DMS79 treated with DMSO at 0.1 percent for 48 hours (cell line): Measurements from ENCODE around the gene SLC25A20.
A peak's percentile ranks its signal among the peaks of the same experiment; 100 is the strongest.
"Not testable (repeated sequence)": the region's sequence is repeated elsewhere in the genome, so short reads cannot be mapped to it uniquely, and the experiment has no call there.

Experiments
- DNase-seq: peaks from one replicate; lab custom pipeline; 2025; lab: John Stamatoyannopoulos, UW

The SLC25A20 gene

GRCh38 chr3:48898383-48899234 lies at the start of gene SLC25A20:
Gene SLC25A20, minus strand, starts transcription at chr3:48898882. Its CDS starts 88 bp downstream, at chr3:48898794.
- DNase-seq: peak; percentile 48

GRCh38 chr3:48945891-48946549 lies 47.3 kb upstream of the SLC25A20 start:
- no peak for DNase-seq

- DNase-seq: no peak
Observed at GRCh38 chr3:48945432-48945831, 46.8 kb upstream of the SLC25A20 start.

GRCh38 chr3:48938689-48939088 lies 40.0 kb upstream of the SLC25A20 start:
- no peak for DNase-seq

GRCh38 chr3:48938156-48938555 lies 39.5 kb upstream of the SLC25A20 start:
- DNase-seq: no peak

GRCh38 chr3:48935530-48935929 lies 36.8 kb upstream of the SLC25A20 start:
- DNase-seq: no peak

GRCh38 chr3:48934333-48934991 lies 35.8 kb upstream of the SLC25A20 start:
- DNase-seq: no peak

- DNase-seq: no peak
Observed at GRCh38 chr3:48931944-48932580, 33.4 kb upstream of the SLC25A20 start.

- no peak for DNase-seq
Observed at GRCh38 chr3:48930590-48930989, 31.9 kb upstream of the SLC25A20 start.

- DNase-seq: no peak
Observed at GRCh38 chr3:48929358-48930035, 30.8 kb upstream of the SLC25A20 start.

- no peak for DNase-seq
Observed at GRCh38 chr3:48928679-48929078, 30.0 kb upstream of the SLC25A20 start.

- no peak for DNase-seq
Observed at GRCh38 chr3:48927928-48928327, 29.2 kb upstream of the SLC25A20 start.

- DNase-seq: no peak
Observed at GRCh38 chr3:48926425-48927392, 28.0 kb upstream of the SLC25A20 start.

GRCh38 chr3:48919215-48920138 lies 20.8 kb upstream of the SLC25A20 start:
- DNase-seq: peak; percentile 1

- DNase-seq: peak; percentile 56
Observed at GRCh38 chr3:48918388-48919214, 19.9 kb upstream of the SLC25A20 start, which contains the start of gene ARIH2. Gene ARIH2, plus strand, starts transcription at chr3:48918842. Its CDS starts 8,717 bp downstream, at chr3:48927559.

- DNase-seq: no peak
Observed at GRCh38 chr3:48915296-48915695, 16.6 kb upstream of the SLC25A20 start.

- not testable (repeated sequence) for DNase-seq
Observed at GRCh38 chr3:48907026-48907425, 8.3 kb upstream of the SLC25A20 start.

- no peak for DNase-seq
Observed at GRCh38 chr3:48899273-48899672, 591 bp upstream of the SLC25A20 start.
